ENCODE results near the gene HBB.

The HBB gene

GRCh38 chr11:5226732-5227310 is at the start of gene HBB:
Gene HBB, minus strand, starts transcription at chr11:5227071. Its CDS starts 50 bp downstream, at chr11:5227021.
- no peak within 1 kb of the TSS for H3K4me3 ChIP-seq (ENCODE audit: low read depth, low read length)
- TF ChIP-seq CTCF (IDR thresholded peaks at IDR 0.05; ENCODE audit: low read depth, low read length) = no peak

- TF ChIP-seq CTCF (IDR thresholded peaks at IDR 0.05; ENCODE audit: low read depth, low read length) = no peak
- no peak overlapping the region for H3K4me3 ChIP-seq (ENCODE audit: low read depth, low read length)
Measured at GRCh38 chr11:5275369-5276110, 48.7 kb upstream of the HBB start.

GRCh38 chr11:5274395-5274794 is 47.5 kb upstream of the HBB start:
- TF ChIP-seq CTCF (IDR thresholded peaks at IDR 0.05; ENCODE audit: low read depth, low read length) = no peak

GRCh38 chr11:5272395-5273017 is 45.6 kb upstream of the HBB start:
- H3K4me3 ChIP-seq (ENCODE audit: low read depth, low read length) = no peak overlapping the region
- no peak for TF ChIP-seq CTCF (IDR thresholded peaks at IDR 0.05; ENCODE audit: low read depth, low read length)

More at GRCh38 chr11:5274395-5274794, 47.5 kb upstream of the HBB start:
- H3K4me3 ChIP-seq (ENCODE audit: low read depth, low read length) = no peak overlapping the region

GRCh38 chr11:5269715-5270147 is 42.9 kb upstream of the HBB start, which contains the start of gene HBE1:
Gene HBE1, minus strand, starts transcription at chr11:5269945. Its CDS starts 55 bp downstream, at chr11:5269890.
- no peak within 1 kb of the TSS for H3K4me3 ChIP-seq (ENCODE audit: low read depth, low read length)
- no peak for TF ChIP-seq CTCF (IDR thresholded peaks at IDR 0.05; ENCODE audit: low read depth, low read length)

- no peak for TF ChIP-seq CTCF (IDR thresholded peaks at IDR 0.05; ENCODE audit: low read depth, low read length)
Measured at GRCh38 chr11:5267033-5267563, 40.2 kb upstream of the HBB start.

More at GRCh38 chr11:5267033-5267563, 40.2 kb upstream of the HBB start:
- no peak overlapping the region for H3K4me3 ChIP-seq (ENCODE audit: low read depth, low read length)
